MM.1S (cell line): ENCODE data around the gene TTC27.

Experiments used
- EZH2 ChIP-seq: fragments of 300-600 bp; sonication (generic); optimal IDR thresholded peaks from 2 replicates; pipeline ENCODE3; 2017; ENCODE audit warnings: low read depth, mild to moderate bottlenecking, antibody characterized with exemption, low read length, mixed read lengths
- EZH2phosphoT487 ChIP-seq: fragments of 300-600 bp; sonication (generic); IDR thresholded peaks from 2 replicates; pipeline ENCODE4 v1.6.1; 2018; ENCODE audit warnings: antibody characterized with exemption, low read length
- TF ChIP-seq, protein P1 (sequence below): fragments of 300-600 bp; sonication (generic); IDR thresholded peaks from 2 replicates; pipeline ENCODE4 v1.5.1; 2016; ENCODE audit warnings: antibody characterized with exemption, low read length, mixed read lengths

DNA sequence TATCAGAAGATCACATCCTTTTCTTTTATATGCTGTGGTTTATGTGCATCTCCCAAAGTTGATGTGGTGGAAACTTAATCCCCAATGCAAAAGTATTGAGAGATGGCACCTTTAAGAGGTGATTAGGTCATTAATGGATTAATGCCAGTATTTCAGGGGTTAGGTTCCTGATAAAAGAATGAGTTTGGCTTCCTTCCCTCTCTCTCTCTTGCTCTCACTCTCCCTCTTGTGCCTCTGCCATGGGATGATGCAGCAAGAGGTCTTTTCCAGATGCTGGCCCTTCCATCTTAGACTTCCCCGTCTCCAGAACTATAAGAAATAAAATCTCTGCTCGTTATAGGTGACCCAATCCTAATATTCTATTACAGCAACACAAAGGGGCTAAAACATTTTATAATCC lies 85.0 kb downstream of the TTC27 start:
- TF ChIP-seq, protein P1, sequence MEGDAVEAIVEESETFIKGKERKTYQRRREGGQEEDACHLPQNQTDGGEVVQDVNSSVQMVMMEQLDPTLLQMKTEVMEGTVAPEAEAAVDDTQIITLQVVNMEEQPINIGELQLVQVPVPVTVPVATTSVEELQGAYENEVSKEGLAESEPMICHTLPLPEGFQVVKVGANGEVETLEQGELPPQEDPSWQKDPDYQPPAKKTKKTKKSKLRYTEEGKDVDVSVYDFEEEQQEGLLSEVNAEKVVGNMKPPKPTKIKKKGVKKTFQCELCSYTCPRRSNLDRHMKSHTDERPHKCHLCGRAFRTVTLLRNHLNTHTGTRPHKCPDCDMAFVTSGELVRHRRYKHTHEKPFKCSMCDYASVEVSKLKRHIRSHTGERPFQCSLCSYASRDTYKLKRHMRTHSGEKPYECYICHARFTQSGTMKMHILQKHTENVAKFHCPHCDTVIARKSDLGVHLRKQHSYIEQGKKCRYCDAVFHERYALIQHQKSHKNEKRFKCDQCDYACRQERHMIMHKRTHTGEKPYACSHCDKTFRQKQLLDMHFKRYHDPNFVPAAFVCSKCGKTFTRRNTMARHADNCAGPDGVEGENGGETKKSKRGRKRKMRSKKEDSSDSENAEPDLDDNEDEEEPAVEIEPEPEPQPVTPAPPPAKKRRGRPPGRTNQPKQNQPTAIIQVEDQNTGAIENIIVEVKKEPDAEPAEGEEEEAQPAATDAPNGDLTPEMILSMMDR = no peak
- TF ChIP-seq EZH2phosphoT487 = no peak
- TF ChIP-seq EZH2 = no peak
